Tibial artery (tissue), 4 donors: Measurements from ENCODE around the gene NFKBIE.

Source experiments
- DNase-seq, 2 donors: peaks; one replicate each; pipeline ENCODE4 v3.0.0-alpha.2; 2019
- H3K27ac ChIP-seq, 2 donors: fragments of 200-600 bp; sonication (generic) in 1 of 2; 1 replicate in 1 of 2; 2 replicates in 1 of 2; pipeline ENCODE4 v1.5.1; 2018 to 2019; ENCODE audit warnings: mild to moderate bottlenecking in 1 of 2
- H3K27me3 ChIP-seq, 2 donors: fragments of 200-600 bp; sonication (generic) in 1 of 2; one replicate each; pipeline versions ENCODE4 v1.5.1 to v1.6.0; 2016 to 2019
- H3K36me3 ChIP-seq, 3 donors: fragments of 200-600 bp; sonication (generic) in 2 of 3; one replicate each; pipeline ENCODE4 v1.5.1; 2016 to 2019; ENCODE audit warnings: mild to moderate bottlenecking in 2 of 3
- H3K4me1 ChIP-seq, 4 donors: fragments of 200-600 bp; sonication (generic) in 2 of 4; 1 replicate in 3 of 4; 2 replicates in 1 of 4; pipeline ENCODE4 v1.5.1; 2016 to 2019
- H3K4me3 ChIP-seq, 2 donors: fragments of 200-600 bp; sonication (generic) in 1 of 2; 1 replicate in 1 of 2; 2 replicates in 1 of 2; pipeline ENCODE4 v1.5.1; 2018 to 2019; ENCODE audit warnings: mild to moderate bottlenecking in 2 of 2
- H3K9me3 ChIP-seq, 3 donors: fragments of 200-600 bp; sonication (generic) in 1 of 3; one replicate each; pipeline ENCODE4 v1.5.1; 2016 to 2019
- CTCF ChIP-seq, 2 experiments: fragments of 200-600 bp in 1 of 2; fragments of 450-650 bp in 1 of 2; IDR thresholded peaks; one replicate each; pipeline ENCODE4 v1.5.1; 2017 to 2019; ENCODE audit warnings: antibody characterized with exemption in 2 of 2, mild to moderate bottlenecking in 1 of 2, moderate library complexity in 1 of 2
- intact Hi-C: fragments of 100-400 bp; cut with DNase I; formaldehyde crosslinking; loops from one replicate; pipeline ENCODE4 v1.15.0; 2023; ENCODE audit warnings: low total_unique reads

Gene NFKBIE

GRCh38 chr6:44310241-44310640 lies 44.9 kb upstream of the NFKBIE start:
- intact Hi-C loops = no loop called here
- Histone ChIP-seq H3K4me3 (no peak overlapping the region), H3K27ac (no peak overlapping the region), H3K27me3 (no peaks in the 10 kb centered on the region), H3K4me1 (peaks cover 0 to 11% (median 9%) of the 10 kb centered on the region in 4 donors), H3K9me3 (no peaks in the 10 kb centered on the region), H3K36me3 (peaks cover 7 to 67% (median 57%) of the 10 kb centered on the region in 3 donors)
- TF ChIP-seq CTCF (IDR thresholded peaks at IDR 0.05) = no peak
- DNase-seq = peak in 1 of 2 donors; percentile 24

GRCh38 chr6:44309631-44310030 lies 44.3 kb upstream of the NFKBIE start:
- Histone ChIP-seq H3K9me3 (no peaks in the 10 kb centered on the region), H3K27me3 (no peaks in the 10 kb centered on the region), H3K4me3 (no peak overlapping the region), H3K27ac (no peak overlapping the region), H3K4me1 (peaks cover 0 to 11% (median 9%) of the 10 kb centered on the region in 4 donors), H3K36me3 (peaks cover 11 to 73% (median 63%) of the 10 kb centered on the region in 3 donors)
- intact Hi-C loops = no loop called here
- no peak for DNase-seq
- no peak for TF ChIP-seq CTCF (IDR thresholded peaks at IDR 0.05)

GRCh38 chr6:44309092-44309491 lies 43.7 kb upstream of the NFKBIE start:
- no peak overlapping the region for H3K4me3 ChIP-seq
- no peak for TF ChIP-seq CTCF (IDR thresholded peaks at IDR 0.05)
- H3K9me3 ChIP-seq = no peaks in the 10 kb centered on the region
- no peak for DNase-seq
- intact Hi-C loops = no loop called here
- peaks cover 15 to 78% (median 66%) of the 10 kb centered on the region in 3 donors for H3K36me3 ChIP-seq
- no peaks in the 10 kb centered on the region for H3K27me3 ChIP-seq
- no peak overlapping the region for H3K27ac ChIP-seq
- H3K4me1 ChIP-seq = peaks cover 0 to 11% (median 9%) of the 10 kb centered on the region in 4 donors

- intact Hi-C loops = no loop called here
- Histone ChIP-seq H3K36me3 (peaks cover 31 to 97% (median 85%) of the 10 kb centered on the region in 3 donors), H3K9me3 (no peaks in the 10 kb centered on the region), H3K27ac (no peak overlapping the region), H3K27me3 (no peaks in the 10 kb centered on the region), H3K4me1 (peaks cover 0 to 5% (median 4%) of the 10 kb centered on the region in 4 donors), H3K4me3 (no peak overlapping the region)
- DNase-seq = no peak
- no peak for TF ChIP-seq CTCF (IDR thresholded peaks at IDR 0.05)
Observed at GRCh38 chr6:44307217-44307616, 41.9 kb upstream of the NFKBIE start.

- no peaks in the 10 kb centered on the region for H3K27me3 ChIP-seq
- intact Hi-C loops = no loop called here
Observed at GRCh38 chr6:44306710-44307109, 41.4 kb upstream of the NFKBIE start.

More at GRCh38 chr6:44306710-44307109, 41.4 kb upstream of the NFKBIE start:
- Histone ChIP-seq H3K27ac (no peak overlapping the region), H3K4me1 (peaks cover 0 to 1% (median 0%) of the 10 kb centered on the region in 4 donors), H3K36me3 (peaks cover 36 to 100% (median 90%) of the 10 kb centered on the region in 3 donors), H3K9me3 (no peaks in the 10 kb centered on the region), H3K4me3 (no peak overlapping the region)
- no peak for DNase-seq
- no peak for TF ChIP-seq CTCF (IDR thresholded peaks at IDR 0.05)
